ENCODE data around the gene COMTD1.

DNA sequence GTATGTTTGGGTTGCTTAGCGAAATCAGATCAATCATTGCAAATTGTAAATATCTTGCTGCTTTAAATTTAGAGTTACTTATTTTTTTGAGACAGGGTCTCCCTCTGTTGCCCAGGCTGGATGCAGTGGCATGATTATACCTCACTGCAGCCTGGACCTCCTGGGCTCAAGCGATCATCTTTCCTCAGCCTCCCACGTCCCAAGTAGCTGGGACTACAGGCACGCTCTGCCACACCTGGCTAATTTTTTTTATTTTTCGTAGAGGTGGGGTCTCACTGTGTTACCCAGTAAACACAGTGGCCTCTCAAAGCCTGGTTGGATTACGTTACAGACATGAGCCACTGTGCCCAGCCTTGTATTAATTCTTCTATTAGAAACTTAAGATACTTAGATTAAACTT lies 23.4 kb downstream of the COMTD1 start:
- no peak for TF ChIP-seq EZH2phosphoT487 (IDR thresholded peaks at IDR 0.05; ENCODE audit: borderline replicate concordance, low read length)
- TF ChIP-seq, protein P1, sequence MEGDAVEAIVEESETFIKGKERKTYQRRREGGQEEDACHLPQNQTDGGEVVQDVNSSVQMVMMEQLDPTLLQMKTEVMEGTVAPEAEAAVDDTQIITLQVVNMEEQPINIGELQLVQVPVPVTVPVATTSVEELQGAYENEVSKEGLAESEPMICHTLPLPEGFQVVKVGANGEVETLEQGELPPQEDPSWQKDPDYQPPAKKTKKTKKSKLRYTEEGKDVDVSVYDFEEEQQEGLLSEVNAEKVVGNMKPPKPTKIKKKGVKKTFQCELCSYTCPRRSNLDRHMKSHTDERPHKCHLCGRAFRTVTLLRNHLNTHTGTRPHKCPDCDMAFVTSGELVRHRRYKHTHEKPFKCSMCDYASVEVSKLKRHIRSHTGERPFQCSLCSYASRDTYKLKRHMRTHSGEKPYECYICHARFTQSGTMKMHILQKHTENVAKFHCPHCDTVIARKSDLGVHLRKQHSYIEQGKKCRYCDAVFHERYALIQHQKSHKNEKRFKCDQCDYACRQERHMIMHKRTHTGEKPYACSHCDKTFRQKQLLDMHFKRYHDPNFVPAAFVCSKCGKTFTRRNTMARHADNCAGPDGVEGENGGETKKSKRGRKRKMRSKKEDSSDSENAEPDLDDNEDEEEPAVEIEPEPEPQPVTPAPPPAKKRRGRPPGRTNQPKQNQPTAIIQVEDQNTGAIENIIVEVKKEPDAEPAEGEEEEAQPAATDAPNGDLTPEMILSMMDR (IDR thresholded peaks at IDR 0.05; ENCODE audit: low read depth, low read length, poor library complexity, severe bottlenecking): no peak

All from DOHH2 (cell line).